KMS-11 (cell line): ENCODE measurements around the gene THYN1.
A peak's percentile ranks its signal among the peaks of the same experiment; 100 is the strongest.

Source experiments
- H2AFZ ChIP-seq: fragments of 200-600 bp; sonication (generic); 2 replicates; pipeline ENCODE4 v1.6.1; 2016; ENCODE audit warnings: antibody characterized with exemption, mixed run types, low read depth
- H3K27ac ChIP-seq: fragments of 200-600 bp; sonication (generic); 2 replicates; pipeline ENCODE4 v1.6.1; 2016; ENCODE audit warnings: mild to moderate bottlenecking, mixed run types
- H3K27me3 ChIP-seq: fragments of 200-600 bp; sonication (generic); 2 replicates; pipeline ENCODE4 v1.6.1; 2017; ENCODE audit warnings: mild to moderate bottlenecking, low read depth, mixed run types, moderate library complexity; ENCODE audit not compliant: insufficient read depth
- H3K36me3 ChIP-seq: fragments of 200-600 bp; sonication (generic); 2 replicates; pipeline ENCODE4 v1.6.1; 2017; ENCODE audit warnings: mild to moderate bottlenecking, mixed run types; ENCODE audit not compliant: insufficient read depth
- H3K4me1 ChIP-seq: fragments of 200-600 bp; sonication (generic); 2 replicates; pipeline ENCODE4 v1.6.1; 2016; ENCODE audit warnings: mild to moderate bottlenecking, low read depth, mixed run types; ENCODE audit not compliant: poor library complexity, severe bottlenecking
- H3K4me2 ChIP-seq: fragments of 200-600 bp; sonication (generic); 2 replicates; pipeline ENCODE4 v1.7.0; 2016; ENCODE audit warnings: mild to moderate bottlenecking, mixed run types
- H3K4me3 ChIP-seq: fragments of 200-600 bp; sonication (generic); IDR thresholded peaks from 2 replicates; pipeline ENCODE4 v1.6.1; 2017; ENCODE audit warnings: low read depth, low read length, mixed read lengths; ENCODE audit not compliant: insufficient read depth
- H3K79me2 ChIP-seq: fragments of 200-600 bp; sonication (generic); 2 replicates; pipeline ENCODE4 v1.6.1; 2016; ENCODE audit warnings: low read depth, mixed run types; ENCODE audit not compliant: insufficient read depth
- H3K9ac ChIP-seq: fragments of 200-600 bp; sonication (generic); 2 replicates; pipeline ENCODE4 v1.6.1; 2016; ENCODE audit warnings: mild to moderate bottlenecking, mixed run types
- H4K20me1 ChIP-seq: fragments of 200-600 bp; sonication (generic); 2 replicates; pipeline ENCODE4 v1.6.1; 2016; ENCODE audit warnings: mild to moderate bottlenecking, mixed run types; ENCODE audit not compliant: insufficient read depth
- TF ChIP-seq, protein P1 (sequence below): fragments of 200-600 bp; sonication (generic); conservative IDR thresholded peaks from 2 replicates; pipeline ENCODE4 v1.6.1; 2017; ENCODE audit warnings: low read depth, mild to moderate bottlenecking, antibody characterized with exemption, low read length, moderate library complexity, mixed read lengths

The THYN1 gene

DNA sequence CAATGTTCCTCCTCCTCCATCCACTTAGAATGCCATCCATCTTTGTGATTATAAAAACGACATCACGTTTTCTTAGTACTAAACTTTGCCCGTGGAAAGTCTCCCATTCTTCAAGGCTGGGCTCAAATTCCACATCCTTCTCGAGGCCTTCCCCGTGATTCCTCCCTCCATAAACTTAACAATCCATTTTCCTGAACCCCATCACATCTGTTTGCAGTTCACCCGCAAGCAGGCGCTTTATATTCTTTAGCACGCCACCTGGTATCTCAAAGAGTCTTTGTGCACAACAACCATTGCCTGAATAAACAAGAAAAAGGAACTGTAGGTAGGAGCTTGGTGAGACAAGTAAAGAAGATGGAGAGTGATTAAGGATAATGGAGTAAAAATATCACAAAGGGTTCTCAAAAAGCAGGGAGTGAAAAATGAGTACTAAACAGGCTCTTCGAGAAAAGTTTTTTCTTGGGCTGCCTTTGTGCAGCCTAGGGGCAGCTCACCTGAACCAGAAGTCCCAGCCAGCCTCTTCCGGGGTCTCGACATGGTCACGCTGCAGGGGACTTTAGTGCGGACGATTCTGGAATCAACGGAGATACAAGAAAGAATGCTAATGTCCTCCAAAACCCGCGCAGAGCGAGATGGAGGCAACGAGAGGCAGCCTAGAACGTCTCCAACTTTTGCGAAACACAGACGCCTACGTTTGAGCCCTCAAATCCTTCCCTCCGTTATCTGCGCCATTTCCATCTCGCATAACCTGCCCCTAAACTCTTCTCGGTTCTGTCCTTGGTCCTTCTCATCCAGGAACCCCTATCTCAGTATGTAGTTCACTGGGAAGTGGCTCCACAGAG is 585 bp downstream of the THYN1 start:
- Histone ChIP-seq H3K4me2 (peak overlapping the region; percentile 66), H3K9ac (no peak overlapping the region), H3K36me3 (no peaks in the 10 kb centered on the region), H4K20me1 (no peaks in the 10 kb centered on the region), H3K27me3 (no peaks in the 10 kb centered on the region), H3K4me1 (peaks cover 24% of the 10 kb centered on the region), H3K4me3 (no peak overlapping the region), H3K79me2 (no peaks in the 10 kb centered on the region), H3K27ac (no peak overlapping the region), H2AFZ (peak overlapping the region; percentile 89)
- TF ChIP-seq, protein P1, sequence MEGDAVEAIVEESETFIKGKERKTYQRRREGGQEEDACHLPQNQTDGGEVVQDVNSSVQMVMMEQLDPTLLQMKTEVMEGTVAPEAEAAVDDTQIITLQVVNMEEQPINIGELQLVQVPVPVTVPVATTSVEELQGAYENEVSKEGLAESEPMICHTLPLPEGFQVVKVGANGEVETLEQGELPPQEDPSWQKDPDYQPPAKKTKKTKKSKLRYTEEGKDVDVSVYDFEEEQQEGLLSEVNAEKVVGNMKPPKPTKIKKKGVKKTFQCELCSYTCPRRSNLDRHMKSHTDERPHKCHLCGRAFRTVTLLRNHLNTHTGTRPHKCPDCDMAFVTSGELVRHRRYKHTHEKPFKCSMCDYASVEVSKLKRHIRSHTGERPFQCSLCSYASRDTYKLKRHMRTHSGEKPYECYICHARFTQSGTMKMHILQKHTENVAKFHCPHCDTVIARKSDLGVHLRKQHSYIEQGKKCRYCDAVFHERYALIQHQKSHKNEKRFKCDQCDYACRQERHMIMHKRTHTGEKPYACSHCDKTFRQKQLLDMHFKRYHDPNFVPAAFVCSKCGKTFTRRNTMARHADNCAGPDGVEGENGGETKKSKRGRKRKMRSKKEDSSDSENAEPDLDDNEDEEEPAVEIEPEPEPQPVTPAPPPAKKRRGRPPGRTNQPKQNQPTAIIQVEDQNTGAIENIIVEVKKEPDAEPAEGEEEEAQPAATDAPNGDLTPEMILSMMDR: no peak

DNA sequence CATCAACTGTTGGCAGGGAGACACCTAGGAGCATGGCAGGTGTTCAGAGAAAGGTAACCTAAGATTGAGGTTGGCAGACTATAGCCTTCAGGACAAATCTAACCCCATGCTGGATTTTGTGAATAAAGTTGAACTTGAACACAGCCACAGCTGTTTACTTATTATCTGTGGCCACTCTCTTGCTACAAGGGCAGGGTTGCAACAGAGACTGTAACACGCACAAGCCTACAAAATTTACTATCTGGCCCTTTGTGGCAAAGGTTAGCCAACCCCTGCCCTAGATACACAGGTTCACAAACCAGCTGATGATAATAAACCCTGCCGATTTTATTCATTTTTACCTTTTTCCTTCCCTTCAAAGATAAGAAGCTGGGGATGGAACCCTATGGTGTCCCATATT is 2.5 kb downstream of the THYN1 start:
- H3K36me3 ChIP-seq: no peaks in the 10 kb centered on the region
- H4K20me1 ChIP-seq: no peaks in the 10 kb centered on the region
- no peaks in the 10 kb centered on the region for H3K79me2 ChIP-seq
- no peak overlapping the region for H3K9ac ChIP-seq
- no peaks in the 10 kb centered on the region for H3K27me3 ChIP-seq
- H3K4me3 ChIP-seq: no peak overlapping the region
- peaks cover 24% of the 10 kb centered on the region for H3K4me1 ChIP-seq
- H2AFZ ChIP-seq: no peak overlapping the region
- H3K27ac ChIP-seq: no peak overlapping the region
- TF ChIP-seq, protein P1: no peak
- no peak overlapping the region for H3K4me2 ChIP-seq

DNA sequence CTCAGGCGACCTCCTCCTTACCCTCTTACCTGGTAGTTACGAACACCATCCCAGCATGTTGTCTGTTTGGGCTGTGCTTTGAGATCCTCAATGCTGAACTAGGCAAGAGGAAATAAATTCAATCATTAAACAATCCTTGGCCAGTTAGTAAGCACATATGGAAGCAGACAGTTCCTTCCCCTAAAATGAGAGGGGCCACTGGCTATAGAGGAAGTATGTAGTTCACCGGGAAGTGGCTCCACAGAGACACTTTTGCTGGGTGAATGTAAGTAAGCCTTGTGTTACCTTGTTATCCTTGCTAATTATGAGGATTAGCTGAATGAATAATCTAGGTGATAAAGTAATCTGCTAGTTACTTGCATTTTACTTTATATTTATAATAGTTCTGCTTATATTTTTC is 2.9 kb downstream of the THYN1 start:
- Histone ChIP-seq H3K9ac (no peak overlapping the region), H3K4me2 (no peak overlapping the region), H3K79me2 (no peaks in the 10 kb centered on the region), H2AFZ (no peak overlapping the region), H4K20me1 (no peaks in the 10 kb centered on the region), H3K27ac (no peak overlapping the region), H3K4me1 (peaks cover 24% of the 10 kb centered on the region), H3K27me3 (no peaks in the 10 kb centered on the region), H3K36me3 (no peaks in the 10 kb centered on the region), H3K4me3 (no peak overlapping the region)
- TF ChIP-seq, protein P1: no peak

DNA sequence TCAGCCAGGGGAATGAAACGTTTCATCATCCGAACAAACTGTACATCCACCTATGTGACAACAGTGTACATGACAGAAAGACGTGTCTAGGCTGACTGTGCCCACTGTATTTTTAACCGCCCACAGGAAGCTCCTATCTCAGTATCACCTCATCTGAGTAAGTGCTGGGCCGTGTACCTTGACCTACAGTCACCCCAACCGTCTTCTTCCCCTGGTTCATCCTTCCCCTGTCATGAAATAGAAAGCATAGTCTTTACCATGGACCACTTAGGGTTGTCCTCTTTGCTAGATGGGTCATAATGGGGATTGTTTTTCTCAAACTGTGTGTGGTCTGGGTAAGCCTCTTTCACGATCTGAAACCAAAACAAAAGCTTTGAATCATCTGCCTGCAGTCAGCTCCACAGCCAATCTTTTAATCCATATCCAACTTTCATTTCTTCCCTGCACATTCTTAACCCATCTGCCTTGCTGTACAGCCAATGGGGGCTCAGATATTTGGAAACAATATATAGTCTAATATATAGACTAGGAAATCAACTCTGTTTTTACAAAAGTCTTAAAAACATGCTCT is 4.2 kb downstream of the THYN1 start:
- H3K27me3 ChIP-seq: no peaks in the 10 kb centered on the region
- H3K4me3 ChIP-seq: no peak overlapping the region
- H3K4me1 ChIP-seq: peaks cover 17% of the 10 kb centered on the region
- no peaks in the 10 kb centered on the region for H3K36me3 ChIP-seq
- H2AFZ ChIP-seq: no peak overlapping the region
- H4K20me1 ChIP-seq: no peaks in the 10 kb centered on the region
- no peak overlapping the region; the same call in 1 of the 2 replicates for H3K27ac ChIP-seq
- no peaks in the 10 kb centered on the region for H3K79me2 ChIP-seq
- TF ChIP-seq, protein P1: no peak
- H3K4me2 ChIP-seq: peak overlapping the region; percentile 20
- no peak overlapping the region for H3K9ac ChIP-seq
